ENCODE results near the gene PPP3CA.

DNA sequence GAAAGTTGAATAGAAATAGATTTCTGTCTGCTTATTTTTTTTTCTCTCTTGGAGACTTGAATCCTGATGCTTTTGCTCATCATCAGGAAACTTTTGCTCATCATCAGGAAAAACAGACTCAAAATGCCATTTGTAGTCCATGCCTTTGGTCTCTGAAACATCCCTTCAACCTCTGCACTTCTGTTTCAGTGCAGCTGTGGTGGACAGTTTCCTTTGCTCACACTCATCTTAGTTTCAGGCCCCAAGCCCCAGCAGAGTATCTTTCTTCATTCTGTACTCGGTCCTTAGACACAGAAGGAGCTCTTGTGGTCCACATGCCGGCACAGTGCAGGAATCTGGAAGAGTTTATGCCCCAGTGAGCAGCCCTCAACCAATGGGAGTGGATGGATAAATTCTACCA, 337.9 kb downstream of the PPP3CA start:
- TF ChIP-seq, protein P1, sequence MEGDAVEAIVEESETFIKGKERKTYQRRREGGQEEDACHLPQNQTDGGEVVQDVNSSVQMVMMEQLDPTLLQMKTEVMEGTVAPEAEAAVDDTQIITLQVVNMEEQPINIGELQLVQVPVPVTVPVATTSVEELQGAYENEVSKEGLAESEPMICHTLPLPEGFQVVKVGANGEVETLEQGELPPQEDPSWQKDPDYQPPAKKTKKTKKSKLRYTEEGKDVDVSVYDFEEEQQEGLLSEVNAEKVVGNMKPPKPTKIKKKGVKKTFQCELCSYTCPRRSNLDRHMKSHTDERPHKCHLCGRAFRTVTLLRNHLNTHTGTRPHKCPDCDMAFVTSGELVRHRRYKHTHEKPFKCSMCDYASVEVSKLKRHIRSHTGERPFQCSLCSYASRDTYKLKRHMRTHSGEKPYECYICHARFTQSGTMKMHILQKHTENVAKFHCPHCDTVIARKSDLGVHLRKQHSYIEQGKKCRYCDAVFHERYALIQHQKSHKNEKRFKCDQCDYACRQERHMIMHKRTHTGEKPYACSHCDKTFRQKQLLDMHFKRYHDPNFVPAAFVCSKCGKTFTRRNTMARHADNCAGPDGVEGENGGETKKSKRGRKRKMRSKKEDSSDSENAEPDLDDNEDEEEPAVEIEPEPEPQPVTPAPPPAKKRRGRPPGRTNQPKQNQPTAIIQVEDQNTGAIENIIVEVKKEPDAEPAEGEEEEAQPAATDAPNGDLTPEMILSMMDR (IDR thresholded peaks at IDR 0.05) = no peak
- TF ChIP-seq POLR2AphosphoS5 (IDR thresholded peaks at IDR 0.05) = no peak
- no peak for TF ChIP-seq POLR2A (IDR thresholded peaks at IDR 0.05)

All from breast epithelium (tissue), 3 donors.